Testis (tissue), 2 donors: ENCODE results near the gene HGS.

ENCODE experiments used
- POLR2A ChIP-seq: fragments of 450-650 bp; IDR thresholded peaks from one replicate; pipeline ENCODE4 v1.6.1; 2017; ENCODE audit warnings: antibody characterized with exemption, mild to moderate bottlenecking, moderate library complexity
- TF ChIP-seq, protein P1 (sequence below), 3 experiments: fragments of 450-650 bp in 2 of 3; fragments of 200-600 bp in 1 of 3; sonication (generic) in 1 of 3; IDR thresholded peaks; one replicate each; pipeline ENCODE4 v1.5.1; 2016 to 2019; ENCODE audit warnings: antibody characterized with exemption in 3 of 3, mild to moderate bottlenecking in 2 of 3, moderate library complexity in 1 of 3

DNA sequence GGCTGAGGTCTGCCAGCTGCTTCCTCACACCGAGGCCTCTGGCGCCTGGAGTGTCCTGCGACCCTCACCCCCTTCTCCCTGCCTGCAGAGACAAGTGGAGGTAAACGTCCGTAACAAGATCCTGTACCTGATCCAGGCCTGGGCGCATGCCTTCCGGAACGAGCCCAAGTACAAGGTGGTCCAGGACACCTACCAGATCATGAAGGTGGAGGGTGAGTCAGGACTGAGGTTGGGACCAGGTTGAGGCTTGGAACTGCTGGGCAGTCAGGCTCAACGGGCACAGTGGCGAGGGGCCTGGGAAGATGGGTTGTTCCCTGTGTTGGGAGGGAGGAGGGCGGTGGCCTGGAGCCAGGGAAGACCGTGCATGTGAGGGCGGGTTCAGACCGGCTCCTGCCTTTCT is 4.8 kb downstream of the HGS start:
- TF ChIP-seq, protein P1, sequence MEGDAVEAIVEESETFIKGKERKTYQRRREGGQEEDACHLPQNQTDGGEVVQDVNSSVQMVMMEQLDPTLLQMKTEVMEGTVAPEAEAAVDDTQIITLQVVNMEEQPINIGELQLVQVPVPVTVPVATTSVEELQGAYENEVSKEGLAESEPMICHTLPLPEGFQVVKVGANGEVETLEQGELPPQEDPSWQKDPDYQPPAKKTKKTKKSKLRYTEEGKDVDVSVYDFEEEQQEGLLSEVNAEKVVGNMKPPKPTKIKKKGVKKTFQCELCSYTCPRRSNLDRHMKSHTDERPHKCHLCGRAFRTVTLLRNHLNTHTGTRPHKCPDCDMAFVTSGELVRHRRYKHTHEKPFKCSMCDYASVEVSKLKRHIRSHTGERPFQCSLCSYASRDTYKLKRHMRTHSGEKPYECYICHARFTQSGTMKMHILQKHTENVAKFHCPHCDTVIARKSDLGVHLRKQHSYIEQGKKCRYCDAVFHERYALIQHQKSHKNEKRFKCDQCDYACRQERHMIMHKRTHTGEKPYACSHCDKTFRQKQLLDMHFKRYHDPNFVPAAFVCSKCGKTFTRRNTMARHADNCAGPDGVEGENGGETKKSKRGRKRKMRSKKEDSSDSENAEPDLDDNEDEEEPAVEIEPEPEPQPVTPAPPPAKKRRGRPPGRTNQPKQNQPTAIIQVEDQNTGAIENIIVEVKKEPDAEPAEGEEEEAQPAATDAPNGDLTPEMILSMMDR (IDR thresholded peaks at IDR 0.05): no peak
- TF ChIP-seq POLR2A: no peak
